Measurements from ENCODE around the gene MSMO1. TPM values are rescaled to one million over a fixed set of nuclear protein-coding genes. Genes with fewer than 3 reads are reported as not detected.
A peak's percentile ranks its signal among the peaks of the same experiment; 100 is the strongest.

MSMO1 gene
- total and polyA plus RNA-seq, 2 experiments from 2014 or later: 145 to 272 TPM

GRCh38 chr4:165328101-165328425, 594 bp downstream of the MSMO1 start:
- H3K36me3 ChIP-seq (ENCODE audit: insufficient read depth): peaks cover 23% of the 10 kb centered on the region
- H2AFZ ChIP-seq: no peak overlapping the region
- H3K4me2 ChIP-seq: peak overlapping the region; percentile 98
- no peaks in the 10 kb centered on the region for H3K27me3 ChIP-seq (ENCODE audit: insufficient read depth)
- Mint-ChIP-seq H3K36me3 (ENCODE audit: low read depth) (peaks cover 24% of the 10 kb centered on the region), H3K9me3 (no peaks in the 10 kb centered on the region), H3K27ac (no peak overlapping the region), H3K4me1 (peaks cover 43% of the 10 kb centered on the region), H3K4me3 (no peak overlapping the region), H3K27me3 (ENCODE audit: insufficient read depth, low read depth, poor library complexity) (peaks cover 5% of the 10 kb centered on the region)
- H3K4me3 ChIP-seq: peak overlapping the region; percentile 99
- H3K9me2 ChIP-seq (ENCODE audit: insufficient read depth): no peaks in the 10 kb centered on the region
- no peaks in the 10 kb centered on the region; the same call in 1 of the 2 replicates for H3F3A ChIP-seq (replicated peaks; ENCODE audit: low read depth)
- peaks cover 46% of the 10 kb centered on the region for H4K20me1 ChIP-seq (replicated peaks; ENCODE audit: insufficient read depth)
- TF ChIP-seq ZNF331 (CRISPR knock-in tag; IDR thresholded peaks at IDR 0.05; ENCODE audit: low read depth) (no peak), EZH2 (IDR thresholded peaks at IDR 0.05; ENCODE audit: low read depth, unreplicated experiment) (no peak), ZNF114 (CRISPR knock-in tag; IDR thresholded peaks at IDR 0.05) (no peak), JUNB (IDR thresholded peaks at IDR 0.05; ENCODE audit: unreplicated experiment) (no peak), STAT1 (IDR thresholded peaks at IDR 0.05; ENCODE audit: unreplicated experiment) (no peak), NANOG (IDR thresholded peaks at IDR 0.05; ENCODE audit: borderline replicate concordance) (no peak), CREB1 (CRISPR knock-in tag; IDR thresholded peaks at IDR 0.05; ENCODE audit: low read depth) (no peak), REST (IDR thresholded peaks at IDR 0.05; ENCODE audit: unreplicated experiment) (no peak), CTCF (conservative IDR thresholded peaks at IDR 0.05; ENCODE audit: low read depth in 2 of 2) (no peak), POLR2AphosphoS5 (IDR thresholded peaks at IDR 0.05; ENCODE audit: low read depth) (no peak), EZH2phosphoT487 (IDR thresholded peaks at IDR 0.05; ENCODE audit: unreplicated experiment) (no peak)
- TF ChIP-seq, protein P1, sequence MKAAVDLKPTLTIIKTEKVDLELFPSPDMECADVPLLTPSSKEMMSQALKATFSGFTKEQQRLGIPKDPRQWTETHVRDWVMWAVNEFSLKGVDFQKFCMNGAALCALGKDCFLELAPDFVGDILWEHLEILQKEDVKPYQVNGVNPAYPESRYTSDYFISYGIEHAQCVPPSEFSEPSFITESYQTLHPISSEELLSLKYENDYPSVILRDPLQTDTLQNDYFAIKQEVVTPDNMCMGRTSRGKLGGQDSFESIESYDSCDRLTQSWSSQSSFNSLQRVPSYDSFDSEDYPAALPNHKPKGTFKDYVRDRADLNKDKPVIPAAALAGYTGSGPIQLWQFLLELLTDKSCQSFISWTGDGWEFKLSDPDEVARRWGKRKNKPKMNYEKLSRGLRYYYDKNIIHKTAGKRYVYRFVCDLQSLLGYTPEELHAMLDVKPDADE (IDR thresholded peaks at IDR 0.05): no peak
- TF ChIP-seq, protein P2, sequence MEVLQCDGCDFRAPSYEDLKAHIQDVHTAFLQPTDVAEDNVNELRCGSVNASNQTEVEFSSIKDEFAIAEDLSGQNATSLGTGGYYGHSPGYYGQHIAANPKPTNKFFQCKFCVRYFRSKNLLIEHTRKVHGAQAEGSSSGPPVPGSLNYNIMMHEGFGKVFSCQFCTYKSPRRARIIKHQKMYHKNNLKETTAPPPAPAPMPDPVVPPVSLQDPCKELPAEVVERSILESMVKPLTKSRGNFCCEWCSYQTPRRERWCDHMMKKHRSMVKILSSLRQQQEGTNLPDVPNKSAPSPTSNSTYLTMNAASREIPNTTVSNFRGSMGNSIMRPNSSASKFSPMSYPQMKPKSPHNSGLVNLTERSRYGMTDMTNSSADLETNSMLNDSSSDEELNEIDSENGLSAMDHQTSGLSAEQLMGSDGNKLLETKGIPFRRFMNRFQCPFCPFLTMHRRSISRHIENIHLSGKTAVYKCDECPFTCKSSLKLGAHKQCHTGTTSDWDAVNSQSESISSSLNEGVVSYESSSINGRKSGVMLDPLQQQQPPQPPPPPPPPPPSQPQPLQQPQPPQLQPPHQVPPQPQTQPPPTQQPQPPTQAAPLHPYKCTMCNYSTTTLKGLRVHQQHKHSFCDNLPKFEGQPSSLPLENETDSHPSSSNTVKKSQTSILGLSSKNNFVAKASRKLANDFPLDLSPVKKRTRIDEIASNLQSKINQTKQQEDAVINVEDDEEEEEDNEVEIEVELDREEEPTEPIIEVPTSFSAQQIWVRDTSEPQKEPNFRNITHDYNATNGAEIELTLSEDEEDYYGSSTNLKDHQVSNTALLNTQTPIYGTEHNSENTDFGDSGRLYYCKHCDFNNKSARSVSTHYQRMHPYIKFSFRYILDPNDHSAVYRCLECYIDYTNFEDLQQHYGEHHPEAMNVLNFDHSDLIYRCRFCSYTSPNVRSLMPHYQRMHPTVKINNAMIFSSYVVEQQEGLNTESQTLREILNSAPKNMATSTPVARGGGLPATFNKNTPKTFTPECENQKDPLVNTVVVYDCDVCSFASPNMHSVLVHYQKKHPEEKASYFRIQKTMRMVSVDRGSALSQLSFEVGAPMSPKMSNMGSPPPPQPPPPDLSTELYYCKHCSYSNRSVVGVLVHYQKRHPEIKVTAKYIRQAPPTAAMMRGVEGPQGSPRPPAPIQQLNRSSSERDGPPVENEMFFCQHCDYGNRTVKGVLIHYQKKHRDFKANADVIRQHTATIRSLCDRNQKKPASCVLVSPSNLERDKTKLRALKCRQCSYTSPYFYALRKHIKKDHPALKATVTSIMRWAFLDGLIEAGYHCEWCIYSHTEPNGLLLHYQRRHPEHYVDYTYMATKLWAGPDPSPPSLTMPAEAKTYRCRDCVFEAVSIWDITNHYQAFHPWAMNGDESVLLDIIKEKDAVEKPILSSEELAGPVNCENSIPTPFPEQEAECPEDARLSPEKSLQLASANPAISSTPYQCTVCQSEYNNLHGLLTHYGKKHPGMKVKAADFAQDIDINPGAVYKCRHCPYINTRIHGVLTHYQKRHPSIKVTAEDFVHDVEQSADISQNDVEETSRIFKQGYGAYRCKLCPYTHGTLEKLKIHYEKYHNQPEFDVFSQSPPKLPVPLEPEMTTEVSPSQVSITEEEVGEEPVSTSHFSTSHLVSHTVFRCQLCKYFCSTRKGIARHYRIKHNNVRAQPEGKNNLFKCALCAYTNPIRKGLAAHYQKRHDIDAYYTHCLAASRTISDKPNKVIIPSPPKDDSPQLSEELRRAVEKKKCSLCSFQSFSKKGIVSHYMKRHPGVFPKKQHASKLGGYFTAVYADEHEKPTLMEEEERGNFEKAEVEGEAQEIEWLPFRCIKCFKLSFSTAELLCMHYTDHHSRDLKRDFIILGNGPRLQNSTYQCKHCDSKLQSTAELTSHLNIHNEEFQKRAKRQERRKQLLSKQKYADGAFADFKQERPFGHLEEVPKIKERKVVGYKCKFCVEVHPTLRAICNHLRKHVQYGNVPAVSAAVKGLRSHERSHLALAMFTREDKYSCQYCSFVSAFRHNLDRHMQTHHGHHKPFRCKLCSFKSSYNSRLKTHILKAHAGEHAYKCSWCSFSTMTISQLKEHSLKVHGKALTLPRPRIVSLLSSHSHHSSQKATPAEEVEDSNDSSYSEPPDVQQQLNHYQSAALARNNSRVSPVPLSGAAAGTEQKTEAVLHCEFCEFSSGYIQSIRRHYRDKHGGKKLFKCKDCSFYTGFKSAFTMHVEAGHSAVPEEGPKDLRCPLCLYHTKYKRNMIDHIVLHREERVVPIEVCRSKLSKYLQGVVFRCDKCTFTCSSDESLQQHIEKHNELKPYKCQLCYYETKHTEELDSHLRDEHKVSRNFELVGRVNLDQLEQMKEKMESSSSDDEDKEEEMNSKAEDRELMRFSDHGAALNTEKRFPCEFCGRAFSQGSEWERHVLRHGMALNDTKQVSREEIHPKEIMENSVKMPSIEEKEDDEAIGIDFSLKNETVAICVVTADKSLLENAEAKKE (CRISPR knock-in tag; IDR thresholded peaks at IDR 0.05): no peak
- 0 out of 2 replicates have a peak overlapping the region, but pooled peaks have one; percentile 35 for H3K27ac ChIP-seq (ENCODE audit: low read depth)
- peaks cover 55% of the 10 kb centered on the region for H3K79me2 ChIP-seq (replicated peaks; ENCODE audit: insufficient read depth)
- ATAC-seq (no peak; the same call in 2 of the 3 replicates), DNase-seq (ENCODE audit: low spot score) (no peak)
- H3K4me1 ChIP-seq (ENCODE audit: insufficient read depth): peaks cover 42% of the 10 kb centered on the region

All from GM23338 (cell line).